T-helper 1 cell treated with Interleukin-12 subunit alpha and Interleukin-12 subunit beta and Interleukin-4 antibody, amounts not matched to agents 30 μg/mL and 1 μg/mL, for 36 hours (primary cell): ENCODE data around the gene IFNL4.
A peak's percentile ranks its signal among the peaks of the same experiment; 100 is the strongest.
"Not testable (repeated sequence)": the region's sequence is repeated elsewhere in the genome, so short reads cannot be mapped to it uniquely, and the experiment has no call there.

Experiments
- H3K27ac Mint-ChIP-seq: one replicate; pipeline ENCODE4 v1.8.0; 2021; ENCODE audit warnings: mild to moderate bottlenecking, mixed read lengths
- H3K27me3 Mint-ChIP-seq: one replicate; pipeline ENCODE4 v1.8.0; 2021; ENCODE audit warnings: low read depth, mixed read lengths
- H3K36me3 Mint-ChIP-seq: one replicate; pipeline ENCODE4 v1.8.0; 2021; ENCODE audit warnings: low read depth, mixed read lengths
- H3K4me1 Mint-ChIP-seq: one replicate; pipeline ENCODE4 v1.8.0; 2021; ENCODE audit warnings: low read depth, mixed read lengths
- H3K4me3 Mint-ChIP-seq: one replicate; pipeline ENCODE4 v1.8.0; 2021; ENCODE audit warnings: mild to moderate bottlenecking, moderate library complexity, mixed read lengths
- H3K9me3 Mint-ChIP-seq: one replicate; pipeline ENCODE4 v1.8.0; 2021; ENCODE audit warnings: mixed read lengths

Gene IFNL4

GRCh38 chr19:39246951-39247669, 1.5 kb downstream of the IFNL4 start:
- no peaks in the 10 kb centered on the region for H3K36me3 Mint-ChIP-seq
- H3K27ac Mint-ChIP-seq: no peak overlapping the region
- H3K4me1 Mint-ChIP-seq: no peaks in the 10 kb centered on the region
- H3K9me3 Mint-ChIP-seq: no peaks in the 10 kb centered on the region
- H3K4me3 Mint-ChIP-seq: no peak overlapping the region
- peaks cover 33% of the 10 kb centered on the region for H3K27me3 Mint-ChIP-seq

- H3K27me3 Mint-ChIP-seq: peaks cover 26% of the 10 kb centered on the region
- not testable (repeated sequence) for H3K9me3 Mint-ChIP-seq, H3K4me1 Mint-ChIP-seq, H3K36me3 Mint-ChIP-seq, H3K27ac Mint-ChIP-seq, H3K4me3 Mint-ChIP-seq
Measured at GRCh38 chr19:39245166-39245565, 3.5 kb downstream of the IFNL4 start.

- not testable (repeated sequence) for H3K27ac Mint-ChIP-seq, H3K36me3 Mint-ChIP-seq, H3K9me3 Mint-ChIP-seq, H3K4me3 Mint-ChIP-seq, H3K4me1 Mint-ChIP-seq
- peaks cover 25% of the 10 kb centered on the region for H3K27me3 Mint-ChIP-seq
Measured at GRCh38 chr19:39244410-39245100, 4.1 kb downstream of the IFNL4 start, which contains the start of gene IFNL3. IFNL3 (minus strand) TSS chr19:39245006; CDS start chr19:39244967, 39 bp downstream.

GRCh38 chr19:39243741-39244140, 4.9 kb downstream of the IFNL4 start:
- H3K4me3 Mint-ChIP-seq, H3K4me1 Mint-ChIP-seq, H3K9me3 Mint-ChIP-seq, H3K27ac Mint-ChIP-seq, H3K36me3 Mint-ChIP-seq: not testable (repeated sequence)
- peaks cover 17% of the 10 kb centered on the region for H3K27me3 Mint-ChIP-seq

- H3K4me1 Mint-ChIP-seq: peaks cover 8% of the 10 kb centered on the region
- no peak overlapping the region for H3K4me3 Mint-ChIP-seq
- peaks cover 10% of the 10 kb centered on the region for H3K27me3 Mint-ChIP-seq
- no peaks in the 10 kb centered on the region for H3K9me3 Mint-ChIP-seq
- H3K27ac Mint-ChIP-seq: no peak overlapping the region
- H3K36me3 Mint-ChIP-seq: no peaks in the 10 kb centered on the region
Measured at GRCh38 chr19:39240421-39240820, 8.2 kb downstream of the IFNL4 start.

GRCh38 chr19:39238944-39239343, 9.7 kb downstream of the IFNL4 start:
- peaks cover 8% of the 10 kb centered on the region for H3K4me1 Mint-ChIP-seq
- no peaks in the 10 kb centered on the region for H3K36me3 Mint-ChIP-seq
- H3K27ac Mint-ChIP-seq: no peak overlapping the region
- H3K27me3 Mint-ChIP-seq: peaks cover 10% of the 10 kb centered on the region
- H3K9me3 Mint-ChIP-seq: no peaks in the 10 kb centered on the region
- H3K4me3 Mint-ChIP-seq: no peak overlapping the region

GRCh38 chr19:39238209-39238608, 10.4 kb downstream of the IFNL4 start:
- Mint-ChIP-seq H3K27ac (no peak overlapping the region), H3K27me3 (peaks cover 10% of the 10 kb centered on the region), H3K9me3 (no peaks in the 10 kb centered on the region), H3K36me3 (no peaks in the 10 kb centered on the region), H3K4me1 (peaks cover 8% of the 10 kb centered on the region), H3K4me3 (no peak overlapping the region)

- H3K27me3 Mint-ChIP-seq: peaks cover 10% of the 10 kb centered on the region
- no peak overlapping the region for H3K27ac Mint-ChIP-seq
- no peaks in the 10 kb centered on the region for H3K36me3 Mint-ChIP-seq
- H3K4me3 Mint-ChIP-seq: peak overlapping the region; percentile 16
- H3K9me3 Mint-ChIP-seq: no peaks in the 10 kb centered on the region
- peaks cover 8% of the 10 kb centered on the region for H3K4me1 Mint-ChIP-seq
Measured at GRCh38 chr19:39237200-39238184, 11.2 kb downstream of the IFNL4 start.

GRCh38 chr19:39236527-39236926, 12.1 kb downstream of the IFNL4 start:
- no peak overlapping the region for H3K27ac Mint-ChIP-seq
- peaks cover 8% of the 10 kb centered on the region for H3K4me1 Mint-ChIP-seq
- H3K4me3 Mint-ChIP-seq: no peak overlapping the region

GRCh38 chr19:39232708-39233107, 15.9 kb downstream of the IFNL4 start:
- H3K27ac Mint-ChIP-seq: no peak overlapping the region
- no peaks in the 10 kb centered on the region for H3K27me3 Mint-ChIP-seq

More at GRCh38 chr19:39236527-39236926, 12.1 kb downstream of the IFNL4 start:
- Mint-ChIP-seq H3K27me3 (peaks cover 10% of the 10 kb centered on the region), H3K36me3 (no peaks in the 10 kb centered on the region), H3K9me3 (no peaks in the 10 kb centered on the region)

GRCh38 chr19:39230096-39230764, 18.4 kb downstream of the IFNL4 start:
- Mint-ChIP-seq H3K9me3 (no peaks in the 10 kb centered on the region), H3K36me3 (no peaks in the 10 kb centered on the region), H3K4me1 (no peaks in the 10 kb centered on the region), H3K27ac (no peak overlapping the region), H3K4me3 (no peak overlapping the region), H3K27me3 (peaks cover 13% of the 10 kb centered on the region)

More at GRCh38 chr19:39232708-39233107, 15.9 kb downstream of the IFNL4 start:
- no peak overlapping the region for H3K4me3 Mint-ChIP-seq
- no peaks in the 10 kb centered on the region for H3K36me3 Mint-ChIP-seq
- H3K9me3 Mint-ChIP-seq: no peaks in the 10 kb centered on the region
- H3K4me1 Mint-ChIP-seq: peaks cover 3% of the 10 kb centered on the region

GRCh38 chr19:39224910-39225309, 23.7 kb downstream of the IFNL4 start:
- no peaks in the 10 kb centered on the region for H3K36me3 Mint-ChIP-seq
- no peaks in the 10 kb centered on the region for H3K4me1 Mint-ChIP-seq
- H3K27me3 Mint-ChIP-seq: peaks cover 34% of the 10 kb centered on the region
- no peak overlapping the region for H3K27ac Mint-ChIP-seq
- H3K9me3 Mint-ChIP-seq: no peaks in the 10 kb centered on the region
- no peak overlapping the region for H3K4me3 Mint-ChIP-seq

- no peaks in the 10 kb centered on the region for H3K36me3 Mint-ChIP-seq
Measured at GRCh38 chr19:39223703-39224279, 24.9 kb downstream of the IFNL4 start.

GRCh38 chr19:39219108-39219507, 29.5 kb downstream of the IFNL4 start:
- not testable (repeated sequence) for H3K36me3 Mint-ChIP-seq, H3K27ac Mint-ChIP-seq, H3K4me3 Mint-ChIP-seq, H3K9me3 Mint-ChIP-seq, H3K4me1 Mint-ChIP-seq
- peaks cover 22% of the 10 kb centered on the region for H3K27me3 Mint-ChIP-seq

More at GRCh38 chr19:39223703-39224279, 24.9 kb downstream of the IFNL4 start:
- Mint-ChIP-seq H3K27ac (no peak overlapping the region), H3K4me1 (no peaks in the 10 kb centered on the region), H3K27me3 (peaks cover 34% of the 10 kb centered on the region), H3K9me3 (no peaks in the 10 kb centered on the region), H3K4me3 (no peak overlapping the region)
